T-helper 2 cell treated with Interferon-gamma antibody and Interleukin-4, amounts not matched to agents 100 ng/mL and 5 ng/mL, for 36 hours (primary cell): ENCODE data around the gene DROSHA. TPM values are rescaled to one million over a fixed set of nuclear protein-coding genes. Genes with fewer than 3 reads are reported as not detected.
"Not testable (repeated sequence)": the region's sequence is repeated elsewhere in the genome, so short reads cannot be mapped to it uniquely, and the experiment has no call there.

Experiments
- intact Hi-C: fragments of 100-400 bp; cut with micrococcal nuclease; formaldehyde crosslinking; loops from one replicate; pipeline ENCODE4 v1.15.1; 2023
- total RNA-seq: library from RNA; stranded (reverse); gene quantifications from 2 replicates; pipeline ENCODE4 v1.2.3, GENCODE V29; 2022

DROSHA gene
- total RNA-seq, 1 donor from 2014 or later = 66.6 TPM

DNA sequence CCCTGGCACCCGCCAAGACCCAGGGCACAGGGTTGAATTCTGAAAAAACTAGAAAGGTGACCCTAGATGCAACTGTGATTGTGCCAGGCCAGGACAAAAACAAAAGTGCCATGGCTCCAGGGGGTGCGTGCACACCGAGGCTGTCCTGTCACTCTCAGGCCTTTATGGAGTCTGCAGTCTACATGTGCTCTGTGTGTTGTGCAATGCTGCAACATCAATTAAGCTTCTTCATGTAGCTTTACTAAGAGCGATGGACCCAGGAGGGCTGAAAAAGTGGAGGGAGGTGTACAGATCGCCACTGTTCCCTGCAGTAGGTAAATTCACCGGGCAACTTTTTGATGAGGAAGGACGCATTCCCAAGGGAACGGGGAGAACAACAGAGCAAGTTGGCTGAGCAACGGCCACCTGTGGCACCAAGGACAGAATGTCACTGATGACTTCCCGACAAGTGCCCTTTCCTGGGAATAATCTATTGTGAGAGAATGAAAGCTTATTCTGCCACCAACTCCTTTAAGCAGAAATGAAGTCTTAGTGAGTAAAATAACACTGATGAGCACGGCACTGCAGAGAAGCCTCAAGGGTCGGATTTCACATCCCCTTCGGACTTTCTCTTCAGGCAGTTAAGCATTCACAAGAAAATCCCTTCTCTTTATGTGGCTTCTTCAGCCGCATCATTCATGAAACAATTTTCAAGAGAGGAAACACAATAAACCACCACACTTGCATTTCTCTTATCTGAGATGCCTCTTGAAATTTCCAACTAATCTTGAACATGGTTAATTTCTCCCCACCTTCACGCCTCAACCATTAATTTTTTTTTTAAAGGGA, 149.6 kb downstream of the DROSHA start:
- intact Hi-C loops = no loop called here

DNA sequence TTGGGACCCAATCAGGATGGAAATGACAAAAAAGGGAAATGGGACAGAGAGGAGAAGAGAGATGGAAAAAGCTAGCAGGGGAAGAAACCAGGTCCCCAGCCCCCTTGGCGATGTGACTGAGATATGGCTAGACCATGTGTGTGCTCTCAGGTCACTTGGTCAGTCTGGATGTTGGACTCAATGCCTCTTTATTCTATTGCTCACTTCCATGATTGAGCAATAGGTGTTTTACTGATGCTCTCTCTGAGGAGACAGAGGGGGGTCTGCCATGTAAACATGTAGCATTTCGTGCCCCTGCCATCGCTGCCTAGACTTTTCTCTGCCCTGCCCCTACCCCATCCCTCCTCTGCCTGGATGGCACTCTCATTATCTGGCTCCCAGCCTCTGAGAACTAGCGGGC, 150.6 kb downstream of the DROSHA start:
- intact Hi-C loops = no loop called here

DNA sequence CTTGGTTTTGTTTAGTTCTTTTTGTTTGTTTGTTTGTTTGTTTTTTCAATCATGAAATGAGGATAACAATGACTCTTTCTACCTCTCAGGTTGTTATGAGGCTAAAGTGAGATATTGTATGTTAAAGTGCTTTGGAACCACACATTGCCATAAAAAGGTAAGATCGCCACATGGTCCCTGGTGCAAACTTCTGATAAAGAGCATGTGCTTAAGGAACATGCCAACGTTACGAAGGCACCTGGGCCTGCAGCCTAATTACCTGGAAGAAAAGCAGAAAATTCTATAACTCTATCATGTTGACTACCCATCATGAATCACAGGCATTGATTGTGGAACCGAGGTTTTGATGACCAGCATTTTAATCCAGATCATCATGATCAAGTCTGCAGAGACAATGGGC, 151.8 kb downstream of the DROSHA start:
- intact Hi-C loops = no loop called here

DNA sequence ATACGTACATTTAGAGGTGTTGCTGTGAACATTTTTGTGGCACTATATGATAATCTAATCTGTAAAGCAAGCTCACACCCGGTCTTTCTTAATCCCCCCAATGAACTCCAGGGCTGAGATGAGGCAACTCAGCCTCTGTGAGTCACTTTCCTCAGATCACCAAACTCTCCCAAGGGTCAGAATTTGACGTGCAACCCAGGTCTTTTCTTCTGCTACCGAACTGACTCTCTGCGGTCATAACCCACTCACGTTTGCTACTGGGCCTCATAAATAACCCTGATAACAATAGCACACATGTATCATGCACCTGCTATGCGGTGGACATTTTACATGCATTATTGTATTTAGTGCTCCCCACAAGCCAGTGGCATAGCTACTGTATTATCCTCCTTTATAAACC, 153.1 kb downstream of the DROSHA start:
- intact Hi-C loops = no loop called here

DNA sequence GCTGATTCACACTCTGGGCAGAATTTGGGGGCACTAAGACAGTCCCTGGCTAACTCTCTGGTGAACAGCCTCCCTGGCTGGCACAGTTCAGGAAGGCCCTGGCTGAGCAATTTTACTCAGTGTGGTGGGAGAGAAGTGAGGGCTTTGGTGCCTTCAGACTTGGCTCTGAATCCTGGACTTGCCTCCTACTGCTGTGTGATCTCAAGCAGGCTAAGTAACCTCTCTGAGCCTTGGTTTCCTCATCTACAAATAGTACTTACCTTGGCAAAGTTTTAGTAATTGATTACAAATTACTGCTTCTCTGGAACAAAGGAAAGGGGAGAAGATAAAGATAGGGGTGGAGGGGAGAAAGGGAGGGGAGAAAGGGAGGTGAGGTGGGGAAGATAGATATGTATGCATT, 153.8 kb downstream of the DROSHA start:
- intact Hi-C loops = no loop called here

DNA sequence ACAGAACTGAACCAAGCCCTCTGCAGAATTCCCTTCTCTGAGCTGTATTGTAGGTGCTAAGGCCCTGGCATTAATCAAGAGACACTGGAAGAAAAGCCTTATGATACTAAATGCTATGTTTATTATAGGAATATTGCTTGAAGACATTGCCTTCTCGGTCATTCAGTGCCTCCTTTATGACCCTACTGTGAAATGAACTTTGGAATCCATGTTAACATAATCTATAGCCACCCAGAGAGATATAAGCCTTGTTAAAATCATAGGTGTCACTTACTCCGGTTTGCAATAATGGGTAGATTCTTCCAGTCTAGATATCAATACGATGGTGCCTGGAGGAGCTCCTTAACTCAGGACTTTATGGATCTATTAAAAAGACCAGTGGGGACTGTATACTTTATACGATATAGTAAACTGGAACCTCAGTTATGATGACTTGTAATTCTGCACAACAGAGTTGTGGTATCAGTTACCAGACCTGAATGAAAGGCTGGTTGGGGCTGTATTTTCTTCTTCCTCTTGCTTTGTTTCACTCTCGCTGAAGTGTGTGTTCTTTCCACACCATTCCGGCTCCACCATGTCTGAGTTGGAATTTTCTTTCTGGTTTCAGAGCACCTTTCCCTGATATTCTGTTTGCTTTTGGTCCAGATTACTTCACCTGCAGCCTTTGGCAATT, 154.5 kb downstream of the DROSHA start:
- intact Hi-C loops = no loop called here

DNA sequence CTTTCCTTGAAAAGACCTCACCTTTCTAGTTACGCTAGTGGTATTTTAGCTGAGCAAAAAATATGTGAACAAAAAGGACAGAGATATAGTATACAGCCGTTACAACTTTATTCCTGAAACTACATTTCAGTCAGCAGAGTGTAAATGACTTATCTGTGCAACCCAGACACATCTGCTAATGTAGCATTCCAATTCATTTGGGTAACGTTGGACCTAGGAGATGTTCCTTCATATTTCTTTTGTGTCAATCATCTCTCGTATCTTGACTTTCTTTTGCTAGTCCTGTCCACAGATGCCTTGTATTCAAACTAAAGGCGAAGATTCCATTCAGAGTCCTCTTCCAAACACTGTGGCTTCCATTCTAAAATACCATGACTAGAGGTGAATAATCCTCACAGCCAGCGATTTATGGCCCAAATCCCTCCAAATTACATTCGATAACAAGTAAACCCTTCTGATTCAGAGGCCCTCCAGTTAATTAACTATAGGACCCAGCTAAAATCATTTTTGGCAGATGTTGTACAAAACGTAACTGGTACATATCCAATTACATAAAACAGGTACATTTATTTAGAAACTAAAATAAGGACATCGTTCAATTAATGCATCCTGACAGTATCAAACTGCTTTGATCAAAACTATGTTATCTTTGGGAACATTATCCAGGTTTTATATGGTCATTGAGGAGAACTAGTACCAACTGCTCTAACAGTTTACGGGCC, 155.7 kb downstream of the DROSHA start:
- intact Hi-C loops = no loop called here

DNA sequence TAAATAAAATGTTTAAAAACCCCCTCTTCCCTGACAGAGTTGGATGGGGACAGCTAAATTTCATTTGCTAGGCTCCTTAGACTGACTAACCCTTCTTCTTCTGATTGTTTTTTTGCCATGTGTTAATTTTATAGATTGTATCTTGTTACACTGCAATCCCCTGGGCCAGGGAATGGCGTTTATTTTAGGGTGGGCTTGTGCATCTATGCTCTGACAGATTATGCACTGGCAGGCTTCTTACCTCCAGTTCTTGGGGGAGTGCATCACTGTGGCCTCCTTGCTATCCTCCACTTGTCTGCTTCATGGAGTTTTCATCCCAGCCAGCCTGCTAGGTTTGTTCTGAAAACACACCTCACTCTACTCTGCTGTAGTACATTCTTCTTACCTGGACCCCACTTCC, 159.8 kb downstream of the DROSHA start:
- intact Hi-C loops = no loop called here

DNA sequence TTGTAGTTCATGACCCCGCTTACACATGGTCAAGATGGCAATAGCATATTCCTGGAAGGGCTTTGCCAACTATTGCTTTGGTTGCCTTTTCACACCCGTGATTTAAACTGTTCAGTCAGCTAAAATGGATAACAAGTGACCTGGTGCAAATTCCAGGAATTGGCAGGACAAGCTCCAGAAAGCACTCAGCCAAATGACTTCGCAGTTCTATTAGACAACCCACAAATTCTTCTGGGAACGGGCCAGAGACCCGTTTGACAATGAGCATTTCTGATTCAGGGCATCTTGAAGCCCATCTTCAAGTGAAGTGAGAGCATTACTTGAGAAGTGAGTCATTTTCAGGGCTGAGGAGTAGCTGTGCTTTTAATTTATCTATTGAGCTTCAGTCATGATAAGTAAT, 165.0 kb downstream of the DROSHA start:
- intact Hi-C loops = no loop called here

DNA sequence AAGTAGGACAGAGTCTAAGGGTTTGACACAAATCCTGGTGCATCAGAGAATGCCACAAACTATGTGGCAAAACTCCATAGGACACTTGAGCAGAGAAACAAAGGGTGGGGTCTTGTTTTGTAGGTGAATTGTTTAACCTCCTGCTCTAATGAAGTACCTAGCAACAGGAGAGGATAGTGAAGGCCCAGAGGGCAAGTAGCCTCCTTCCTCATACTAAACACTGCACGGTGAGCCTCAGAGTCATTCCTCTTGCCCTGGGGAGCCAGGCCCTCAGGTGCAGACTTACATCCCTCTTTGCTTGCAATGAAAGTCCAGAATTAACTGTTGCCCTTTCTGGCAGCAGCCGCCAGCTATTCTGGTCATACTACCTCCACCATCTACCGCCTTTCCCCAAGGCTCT, 166.1 kb downstream of the DROSHA start:
- intact Hi-C loops = no loop called here

DNA sequence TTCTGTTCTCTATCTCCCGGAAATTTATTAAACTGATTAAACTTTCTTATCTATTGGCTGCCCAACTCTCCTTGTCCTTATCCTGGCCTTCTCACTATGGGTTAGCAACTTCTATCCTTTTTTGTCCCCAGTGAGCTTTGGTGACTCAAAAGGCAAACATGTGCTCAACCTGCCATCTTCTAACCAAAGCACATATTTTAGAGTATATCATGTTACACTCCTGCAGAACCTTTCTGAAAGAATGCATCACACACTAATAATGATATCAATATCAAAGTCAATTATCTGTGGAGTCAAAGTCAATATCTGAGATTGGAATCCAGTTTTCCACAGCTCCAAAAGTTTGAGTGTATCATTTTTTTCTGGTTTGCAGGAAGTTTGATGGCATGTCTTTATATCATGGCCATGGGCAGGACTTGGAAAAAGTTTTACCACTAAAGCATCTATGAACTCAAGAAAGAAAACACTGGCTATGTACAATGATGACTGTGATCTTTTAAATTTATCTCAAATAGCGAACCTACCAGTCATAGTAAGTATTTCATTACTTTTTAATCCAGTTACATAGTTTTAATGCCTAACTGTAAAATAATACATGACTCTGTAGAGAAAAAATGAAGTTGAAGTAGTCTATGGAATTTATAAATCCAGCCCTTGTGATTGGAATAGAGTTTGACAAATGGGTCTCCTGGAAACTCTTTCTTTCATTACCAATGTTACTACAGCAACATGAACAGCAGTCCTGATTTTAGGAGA, 166.8 kb downstream of the DROSHA start:
- intact Hi-C loops = no loop called here

DNA sequence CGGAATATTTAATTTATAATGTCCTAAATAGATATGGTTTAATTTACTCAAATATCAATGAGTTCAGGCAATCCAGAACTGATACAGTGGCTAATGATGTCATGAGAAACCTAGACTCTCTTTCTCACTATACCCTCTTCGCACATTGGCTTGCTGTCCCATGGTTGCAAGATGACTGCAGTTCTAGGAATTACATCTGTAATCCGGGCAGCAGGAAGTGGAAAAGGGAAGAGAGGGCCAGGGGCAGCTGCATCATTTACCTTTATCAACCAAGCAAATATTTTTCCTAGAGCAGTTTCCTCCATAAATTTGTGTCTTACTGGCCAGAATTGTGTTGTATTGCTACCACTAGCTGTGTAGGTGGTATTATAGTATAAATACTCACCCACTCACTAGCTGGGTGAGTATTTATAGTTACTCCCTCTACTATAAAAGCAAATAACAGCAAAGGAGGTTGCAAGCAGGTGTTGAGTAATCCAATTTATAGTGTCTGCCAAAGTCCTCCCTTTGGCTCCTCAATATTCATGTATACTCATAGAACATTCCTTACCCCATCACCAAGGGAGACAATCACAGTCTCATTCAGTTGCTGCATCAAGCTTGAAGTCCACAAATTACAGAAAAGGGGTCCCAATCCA, 168.8 kb downstream of the DROSHA start:
- intact Hi-C loops = no loop called here

DNA sequence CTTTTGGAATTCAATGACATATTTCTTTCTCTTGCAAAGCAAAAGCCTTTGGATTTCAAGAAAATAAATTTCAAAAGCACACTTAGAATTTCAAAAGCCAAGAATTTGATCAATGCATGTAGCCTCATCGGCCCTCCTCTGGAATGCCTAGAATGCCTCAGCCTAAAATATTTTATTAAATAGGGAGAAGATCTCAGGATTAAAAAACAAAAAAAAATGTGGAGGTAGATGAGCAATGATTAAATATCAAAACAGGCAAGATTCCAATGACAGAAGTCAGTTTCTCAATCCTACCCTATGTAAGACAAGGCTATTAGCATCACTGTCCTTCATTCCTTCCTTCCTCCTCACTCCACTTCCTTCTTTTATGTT, 169.4 kb downstream of the DROSHA start:
- intact Hi-C loops = no loop called here

DNA sequence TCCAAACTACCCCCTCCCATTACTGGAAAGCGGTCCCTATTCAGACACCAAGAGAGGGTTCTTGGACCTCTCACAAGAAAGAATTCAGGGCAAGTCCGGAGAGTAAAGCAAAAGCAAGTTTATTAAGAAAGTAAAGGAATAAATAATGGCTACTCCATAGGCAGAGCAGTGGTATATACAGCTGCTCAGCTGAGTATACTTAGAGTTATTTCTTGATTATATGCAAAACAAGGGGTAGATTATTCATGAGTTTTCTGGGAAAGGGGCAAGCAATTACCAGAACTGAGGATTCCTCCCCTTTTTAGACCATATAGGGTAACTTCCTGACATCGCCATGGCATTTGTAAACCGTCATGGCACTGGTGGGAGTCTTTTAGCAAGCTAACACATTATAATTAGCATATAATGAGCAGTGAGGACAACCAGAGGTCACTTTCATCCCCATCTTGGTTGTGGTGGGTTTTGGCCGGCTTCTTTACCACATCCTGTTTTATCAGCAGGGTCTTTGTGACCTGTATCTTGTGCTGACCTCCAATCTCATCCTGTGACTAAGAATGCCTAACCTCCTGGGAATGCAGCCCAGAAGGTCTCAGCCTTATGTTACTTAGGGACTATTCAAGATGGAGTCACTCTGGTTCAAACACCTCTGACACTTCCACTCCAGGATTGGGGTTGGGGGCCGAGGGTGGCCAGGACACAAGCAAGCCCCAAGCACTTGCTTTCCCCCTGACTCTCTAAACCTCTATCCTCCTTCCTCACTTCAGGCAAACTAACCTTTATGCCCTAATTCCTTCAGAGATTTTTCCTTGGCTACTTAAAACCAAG, 170.0 kb downstream of the DROSHA start:
- intact Hi-C loops = not testable (repeated sequence)

DNA sequence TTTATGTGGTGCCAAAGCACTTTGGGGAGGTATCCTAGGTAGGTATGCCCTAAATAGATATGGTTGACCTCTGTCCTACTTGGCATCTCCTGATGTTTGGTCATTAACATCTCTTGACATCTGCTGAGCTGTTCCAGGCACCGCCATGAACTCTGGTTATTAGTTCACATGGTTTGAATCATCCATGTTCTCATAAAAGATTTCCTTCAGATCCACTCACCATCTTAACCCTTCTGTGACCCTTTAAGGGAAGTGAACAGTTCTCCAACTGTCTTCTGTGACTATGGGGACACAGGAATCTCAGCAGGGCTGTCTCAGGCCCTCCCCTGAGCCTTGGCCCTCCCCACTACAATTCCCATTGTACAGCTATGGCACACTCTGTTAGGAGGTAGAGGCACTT, 170.7 kb downstream of the DROSHA start:
- intact Hi-C loops = no loop called here

DNA sequence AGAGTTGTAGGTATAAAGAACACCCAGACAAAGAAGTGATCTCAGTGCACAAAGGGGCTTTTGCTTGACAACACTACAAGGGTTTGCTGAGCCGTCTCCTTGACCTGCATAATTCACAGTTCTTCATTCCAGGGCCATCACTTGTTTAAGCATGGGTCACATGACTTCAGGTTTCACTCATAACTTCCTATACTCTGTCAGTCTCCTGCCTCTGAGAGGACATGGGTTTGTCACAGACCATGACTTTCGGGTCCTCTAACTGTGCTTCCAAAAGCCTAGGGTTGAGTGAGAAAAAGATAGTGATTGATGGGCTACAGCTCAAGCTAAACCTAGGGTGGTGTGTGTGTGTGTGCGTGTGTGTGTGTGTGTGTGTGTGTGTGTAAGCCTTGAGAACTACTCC, 172.1 kb downstream of the DROSHA start:
- intact Hi-C loops = no loop called here

DNA sequence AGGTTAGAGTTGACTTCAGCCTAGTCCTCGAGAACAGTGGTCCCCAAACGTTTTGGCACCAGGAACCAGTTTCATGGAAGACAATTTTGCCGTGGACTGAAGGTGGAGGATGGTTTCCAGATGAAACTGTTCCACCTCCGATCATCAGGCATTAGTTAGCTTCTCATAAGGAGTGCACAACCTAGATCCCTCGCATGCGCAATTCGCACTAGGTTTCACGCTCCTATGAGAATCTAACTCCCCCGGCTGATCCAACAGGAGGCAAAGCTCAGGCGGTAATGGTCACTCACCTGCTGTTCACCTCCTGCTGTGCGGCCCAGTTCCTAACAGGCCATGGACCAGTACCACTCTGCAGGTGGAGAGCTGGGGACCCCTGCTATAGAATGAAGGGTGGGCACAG, 174.9 kb downstream of the DROSHA start:
- intact Hi-C loops = no loop called here

DNA sequence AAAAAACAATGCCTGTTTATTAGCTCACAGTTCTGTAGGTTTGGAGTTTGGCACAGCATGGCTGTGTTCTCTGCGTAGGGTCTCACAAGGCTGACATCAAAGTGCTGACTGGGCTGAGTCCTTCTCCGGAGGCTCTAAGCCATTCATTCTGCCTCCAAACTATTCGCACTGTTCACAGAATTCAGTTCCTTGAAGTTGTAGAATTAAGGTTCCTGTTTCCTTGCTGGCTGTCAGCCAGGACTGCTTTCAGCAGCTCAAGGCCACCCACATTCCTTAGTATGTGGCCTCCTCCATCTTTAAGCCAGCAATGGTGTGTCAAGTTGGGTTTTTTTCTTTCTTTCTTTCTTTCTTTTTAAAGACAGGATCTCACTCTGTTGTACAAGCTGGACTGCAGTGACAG, 176.6 kb downstream of the DROSHA start:
- intact Hi-C loops = no loop called here
